Ascending aorta (tissue), 2 donors: Measurements from ENCODE around the gene FRMPD4. TPM values are rescaled to one million over a fixed set of nuclear protein-coding genes. Genes with fewer than 3 reads are reported as not detected.
"Not testable (repeated sequence)": the region's sequence is repeated elsewhere in the genome, so short reads cannot be mapped to it uniquely, and the experiment has no call there.

Source experiments
- DNase-seq, 2 donors: peaks; one replicate each; pipeline ENCODE4 v3.0.0-alpha.2; 2019; ENCODE audit warnings: low spot score in 2 of 2
- H3K27ac ChIP-seq, 2 donors: fragments of 200-600 bp; sonication (generic); one replicate each; pipeline ENCODE4 v1.5.1; 2016 to 2017; ENCODE audit warnings: mild to moderate bottlenecking in 1 of 2
- H3K27me3 ChIP-seq: fragments of 200-600 bp; sonication (generic); one replicate; pipeline ENCODE4 v1.5.1; 2017
- H3K36me3 ChIP-seq, 2 donors: fragments of 200-600 bp; sonication (generic); one replicate each; pipeline ENCODE4 v1.5.1; 2016
- H3K4me1 ChIP-seq, 2 donors: fragments of 200-600 bp; sonication (generic); one replicate each; pipeline ENCODE4 v1.5.1; 2016 to 2017; ENCODE audit warnings: mild to moderate bottlenecking in 1 of 2
- H3K4me3 ChIP-seq, 2 donors: fragments of 200-600 bp; sonication (generic); one replicate each; pipeline ENCODE4 v1.5.1; 2016 to 2017; ENCODE audit warnings: mild to moderate bottlenecking in 1 of 2
- H3K9me3 ChIP-seq, 2 donors: fragments of 200-600 bp; sonication (generic); one replicate each; pipeline ENCODE4 v1.5.1; 2016
- CTCF ChIP-seq, 3 experiments: fragments of 200-600 bp in 2 of 3; fragments of 450-650 bp in 1 of 3; sonication (generic) in 2 of 3; IDR thresholded peaks; one replicate each; pipeline ENCODE4 v1.5.1; 2016 to 2019; ENCODE audit warnings: antibody characterized with exemption in 3 of 3, mild to moderate bottlenecking in 1 of 3, moderate library complexity in 1 of 3
- intact Hi-C: fragments of 100-400 bp; cut with DNase I; formaldehyde crosslinking; loops from one replicate; pipeline ENCODE4 v1.15.1; 2023
- total RNA-seq: library from RNA; depleted of rRNA; stranded (reverse); fragments of >200 nt; gene quantifications from one replicate; pipeline ENCODE4 v1.1.0, GENCODE V29; 2016

Gene FRMPD4
- total RNA-seq, 1 donor from 2014 or later = not detected

- Histone ChIP-seq H3K9me3 (no peaks in the 10 kb centered on the region), H3K4me1 (no peaks in the 10 kb centered on the region), H3K36me3 (no peaks in the 10 kb centered on the region), H3K4me3 (no peak overlapping the region), H3K27me3 (no peaks in the 10 kb centered on the region), H3K27ac (no peak overlapping the region)
- no peak for TF ChIP-seq CTCF (IDR thresholded peaks at IDR 0.05)
- DNase-seq = no peak
- intact Hi-C loops = no loop called here
These were observed 356.3 kb downstream of the FRMPD4 start for GRCh38 chrX:12494400-12495138.

- DNase-seq = no peak
- Histone ChIP-seq H3K4me3 (no peak overlapping the region), H3K36me3 (no peaks in the 10 kb centered on the region), H3K4me1 (no peaks in the 10 kb centered on the region), H3K27ac (no peak overlapping the region), H3K9me3 (no peaks in the 10 kb centered on the region), H3K27me3 (no peaks in the 10 kb centered on the region)
- intact Hi-C loops = no loop called here
- no peak for TF ChIP-seq CTCF (IDR thresholded peaks at IDR 0.05)
These were observed 358.1 kb downstream of the FRMPD4 start for GRCh38 chrX:12496343-12496742.

GRCh38 chrX:12497832-12498591 is 359.7 kb downstream of the FRMPD4 start:
- intact Hi-C loops = no loop called here
- no peak for DNase-seq
- Histone ChIP-seq H3K27ac (no peak overlapping the region), H3K27me3 (no peaks in the 10 kb centered on the region), H3K9me3 (no peaks in the 10 kb centered on the region), H3K4me1 (no peaks in the 10 kb centered on the region), H3K36me3 (no peaks in the 10 kb centered on the region), H3K4me3 (no peak overlapping the region)
- TF ChIP-seq CTCF (IDR thresholded peaks at IDR 0.05) = no peak

GRCh38 chrX:12505127-12505526 is 366.9 kb downstream of the FRMPD4 start:
- no peak overlapping the region for H3K27ac ChIP-seq
- intact Hi-C loops = no loop called here
- no peaks in the 10 kb centered on the region for H3K27me3 ChIP-seq
- no peak for TF ChIP-seq CTCF (IDR thresholded peaks at IDR 0.05)
- no peaks in the 10 kb centered on the region for H3K4me1 ChIP-seq
- no peaks in the 10 kb centered on the region for H3K36me3 ChIP-seq
- no peak for DNase-seq
- no peaks in the 10 kb centered on the region for H3K9me3 ChIP-seq
- H3K4me3 ChIP-seq = no peak overlapping the region

- H3K36me3 ChIP-seq, intact Hi-C loops, H3K4me3 ChIP-seq: not testable (repeated sequence)
These were observed 377.1 kb downstream of the FRMPD4 start for GRCh38 chrX:12515384-12515783.

GRCh38 chrX:12526306-12526705 is 388.0 kb downstream of the FRMPD4 start:
- H3K4me1 ChIP-seq = no peaks in the 10 kb centered on the region
- no peak overlapping the region for H3K4me3 ChIP-seq
- TF ChIP-seq CTCF (IDR thresholded peaks at IDR 0.05) = no peak
- DNase-seq = no peak
- intact Hi-C loops = no loop called here
- no peaks in the 10 kb centered on the region for H3K36me3 ChIP-seq
- no peak overlapping the region for H3K27ac ChIP-seq
- no peaks in the 10 kb centered on the region for H3K27me3 ChIP-seq
- no peaks in the 10 kb centered on the region for H3K9me3 ChIP-seq

More at GRCh38 chrX:12515384-12515783, 377.1 kb downstream of the FRMPD4 start:
- DNase-seq, H3K27me3 ChIP-seq, H3K4me1 ChIP-seq, H3K27ac ChIP-seq, H3K9me3 ChIP-seq: not testable (repeated sequence)

GRCh38 chrX:12538096-12538495 is 399.8 kb downstream of the FRMPD4 start:
- DNase-seq, H3K27ac ChIP-seq, H3K36me3 ChIP-seq, intact Hi-C loops, H3K27me3 ChIP-seq, H3K4me1 ChIP-seq, H3K4me3 ChIP-seq, H3K9me3 ChIP-seq: not testable (repeated sequence)

GRCh38 chrX:12542251-12542650 is 404.0 kb downstream of the FRMPD4 start:
- H3K27me3 ChIP-seq, H3K36me3 ChIP-seq, H3K9me3 ChIP-seq, H3K4me3 ChIP-seq, H3K27ac ChIP-seq, H3K4me1 ChIP-seq, intact Hi-C loops, DNase-seq: not testable (repeated sequence)
